Measurements from ENCODE around the gene KSR1.

Gene KSR1

DNA sequence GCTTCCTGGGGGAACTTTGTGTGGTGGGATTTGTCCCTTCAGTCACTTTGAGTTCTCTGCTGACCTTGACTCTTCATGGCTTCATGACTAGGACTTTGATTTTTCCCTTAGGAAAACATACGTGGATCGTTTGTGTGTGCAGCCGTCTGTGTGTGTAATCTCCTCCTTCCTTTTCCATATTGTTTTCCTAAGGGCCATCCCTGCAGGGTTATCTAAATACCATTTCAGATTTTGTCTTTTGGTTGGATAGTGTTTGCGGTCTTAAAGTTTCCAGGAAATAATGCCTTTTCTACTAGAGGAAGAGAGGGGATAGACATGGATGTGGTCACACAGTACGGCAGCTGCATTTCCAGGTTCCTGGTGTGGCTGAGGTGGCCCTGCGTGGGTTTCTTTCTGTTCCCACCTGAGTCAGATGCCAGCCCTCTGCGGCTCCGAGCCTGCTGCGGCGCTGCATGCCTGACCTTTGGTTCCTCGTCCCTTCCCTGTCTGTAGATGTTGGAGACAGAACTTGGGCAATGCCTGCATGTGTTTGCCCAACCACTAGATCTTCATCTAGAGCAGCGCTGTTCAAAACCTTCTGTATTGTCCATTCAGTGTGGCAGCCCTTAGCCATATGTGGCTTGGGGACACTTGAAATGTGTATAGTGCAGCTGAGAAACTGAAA, 102.7 kb downstream of the KSR1 start:
- Histone ChIP-seq H3K9me3 (ENCODE audit: control insufficient read depth, insufficient read depth, low read length) (no peaks in the 10 kb centered on the region), H3K36me3 (ENCODE audit: control insufficient read depth, insufficient read depth, low read length) (peaks cover 9% of the 10 kb centered on the region), H3K27ac (ENCODE audit: low read depth, low read length) (no peak overlapping the region), H3K4me3 (ENCODE audit: low read depth, low read length) (no peak overlapping the region), H3K4me1 (ENCODE audit: control insufficient read depth, insufficient read depth, low read length) (peaks cover 13% of the 10 kb centered on the region), H3K27me3 (ENCODE audit: control insufficient read depth, insufficient read depth, low read length) (no peaks in the 10 kb centered on the region), H3K9ac (ENCODE audit: low read depth, low read length) (no peak overlapping the region)

DNA sequence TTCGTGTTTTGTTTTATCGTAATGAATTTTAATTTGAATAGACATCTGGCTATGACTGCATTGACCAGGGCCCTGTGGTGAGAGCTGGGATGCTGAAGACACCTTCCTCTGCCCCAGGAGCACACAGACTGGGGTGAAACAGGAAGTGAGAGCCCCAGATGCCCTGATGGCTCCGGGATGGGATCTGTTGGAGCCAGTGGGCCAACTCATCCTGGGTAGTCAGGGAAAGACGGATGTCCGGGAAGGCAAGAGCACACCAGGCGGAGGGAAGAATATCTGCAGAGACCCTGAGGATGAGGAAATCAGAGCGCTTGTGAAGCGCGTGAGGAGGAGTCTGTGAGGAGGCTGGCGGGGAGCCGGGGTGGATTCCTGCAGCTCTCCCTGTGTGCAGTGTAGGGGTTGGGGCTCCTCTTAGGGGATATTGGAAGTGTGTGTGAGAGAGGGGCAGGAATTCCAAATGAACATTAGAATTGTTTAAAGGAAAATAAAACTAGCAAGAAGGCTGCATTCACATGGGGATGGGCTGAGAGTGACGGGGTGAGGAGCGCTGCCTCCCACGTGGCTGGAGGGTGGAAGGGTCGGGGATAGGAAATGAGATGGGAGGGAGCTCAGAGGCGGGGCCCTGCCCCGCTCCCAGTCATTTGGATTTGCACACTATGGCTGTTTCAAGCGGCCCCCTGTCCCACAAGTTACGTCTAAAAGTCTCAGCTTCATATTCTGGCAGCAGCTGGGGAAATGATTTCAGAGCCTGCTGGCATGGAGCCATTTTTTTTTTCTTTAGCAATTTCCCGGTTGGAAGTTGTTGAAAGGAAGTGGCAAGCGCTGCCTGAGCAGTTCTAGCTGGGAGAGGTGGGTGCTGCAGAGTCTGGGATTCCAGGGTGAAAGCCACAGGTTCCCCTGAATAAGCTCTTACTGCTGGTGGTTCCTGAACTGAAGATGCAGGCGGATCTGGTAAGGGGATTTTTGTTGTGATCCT, 103.5 kb downstream of the KSR1 start:
- Histone ChIP-seq H3K4me3 (ENCODE audit: low read depth, low read length) (no peak overlapping the region), H3K9me3 (ENCODE audit: control insufficient read depth, insufficient read depth, low read length) (no peaks in the 10 kb centered on the region), H3K27me3 (ENCODE audit: control insufficient read depth, insufficient read depth, low read length) (no peaks in the 10 kb centered on the region), H3K36me3 (ENCODE audit: control insufficient read depth, insufficient read depth, low read length) (peaks cover 11% of the 10 kb centered on the region), H3K9ac (ENCODE audit: low read depth, low read length) (no peak overlapping the region), H3K27ac (ENCODE audit: low read depth, low read length) (no peak overlapping the region), H3K4me1 (ENCODE audit: control insufficient read depth, insufficient read depth, low read length) (peaks cover 13% of the 10 kb centered on the region)

DNA sequence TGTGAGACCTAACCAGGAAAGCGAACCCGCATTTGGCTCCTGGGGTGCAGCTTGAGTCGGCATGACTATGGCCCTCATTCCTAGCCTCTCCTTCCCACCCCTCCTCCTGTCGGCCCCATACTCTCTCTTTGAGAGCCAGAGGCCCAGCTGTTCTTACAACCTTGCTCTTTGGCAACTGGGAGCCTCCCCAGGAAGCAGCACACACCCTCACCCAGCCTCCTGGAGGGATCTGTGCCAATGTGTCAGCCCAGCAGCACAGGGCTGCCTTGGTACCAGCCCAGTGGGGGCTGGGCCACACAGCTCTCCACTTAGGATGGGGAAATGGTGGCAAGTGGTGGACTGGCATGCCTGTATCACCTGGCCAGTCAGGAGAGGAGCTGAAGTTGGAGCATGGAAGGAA, 104.4 kb downstream of the KSR1 start:
- H3K9ac ChIP-seq (ENCODE audit: low read depth, low read length), result no peak overlapping the region
- H3K4me1 ChIP-seq (ENCODE audit: control insufficient read depth, insufficient read depth, low read length), result peaks cover 13% of the 10 kb centered on the region

DNA sequence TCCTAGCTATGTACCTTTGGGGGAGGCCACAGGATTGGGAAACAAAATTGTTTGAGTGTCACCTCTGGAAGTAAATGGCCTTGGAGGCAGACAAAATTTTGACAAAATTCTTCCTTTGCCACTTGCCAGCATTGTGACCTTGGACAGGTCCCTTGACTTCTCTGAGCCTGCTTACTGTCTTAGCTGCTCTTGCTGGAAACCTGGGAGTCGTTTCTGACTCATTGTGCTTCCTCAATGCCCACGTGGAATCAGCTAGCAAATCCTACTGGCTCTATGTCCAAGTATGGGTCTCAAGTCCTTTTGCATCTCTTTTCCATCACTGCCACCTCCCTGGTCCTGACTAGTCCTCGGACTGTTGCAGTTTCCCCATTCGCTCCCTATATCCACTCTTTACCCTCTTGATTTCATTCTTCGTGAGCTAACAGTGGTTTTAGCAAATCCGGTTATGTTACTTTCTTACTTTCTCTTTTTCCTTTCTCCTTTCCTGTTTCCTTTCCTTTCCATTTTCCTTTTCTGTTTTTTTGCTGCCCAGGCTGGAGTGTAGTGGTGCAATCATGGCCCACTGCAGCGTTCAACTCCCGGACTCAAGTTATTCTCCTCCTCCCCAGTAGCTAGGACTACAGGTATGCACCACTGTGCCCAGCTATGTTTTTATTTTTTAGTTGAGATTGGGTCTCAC, 106.7 kb downstream of the KSR1 start:
- H3K27me3 ChIP-seq (ENCODE audit: control insufficient read depth, insufficient read depth, low read length), result no peaks in the 10 kb centered on the region
- peaks cover 13% of the 10 kb centered on the region for H3K4me1 ChIP-seq (ENCODE audit: control insufficient read depth, insufficient read depth, low read length)
- peaks cover 11% of the 10 kb centered on the region for H3K36me3 ChIP-seq (ENCODE audit: control insufficient read depth, insufficient read depth, low read length)
- no peak overlapping the region for H3K27ac ChIP-seq (ENCODE audit: low read depth, low read length)
- no peak overlapping the region for H3K4me3 ChIP-seq (ENCODE audit: low read depth, low read length)
- H3K9me3 ChIP-seq (ENCODE audit: control insufficient read depth, insufficient read depth, low read length), result no peaks in the 10 kb centered on the region
- no peak overlapping the region for H3K9ac ChIP-seq (ENCODE audit: low read depth, low read length)

More for the DNA sequence above, 104.4 kb downstream of the KSR1 start:
- no peak overlapping the region for H3K27ac ChIP-seq (ENCODE audit: low read depth, low read length)
- H3K9me3 ChIP-seq (ENCODE audit: control insufficient read depth, insufficient read depth, low read length), result no peaks in the 10 kb centered on the region
- no peak overlapping the region for H3K4me3 ChIP-seq (ENCODE audit: low read depth, low read length)
- no peaks in the 10 kb centered on the region for H3K27me3 ChIP-seq (ENCODE audit: control insufficient read depth, insufficient read depth, low read length)
- peaks cover 11% of the 10 kb centered on the region for H3K36me3 ChIP-seq (ENCODE audit: control insufficient read depth, insufficient read depth, low read length)

DNA sequence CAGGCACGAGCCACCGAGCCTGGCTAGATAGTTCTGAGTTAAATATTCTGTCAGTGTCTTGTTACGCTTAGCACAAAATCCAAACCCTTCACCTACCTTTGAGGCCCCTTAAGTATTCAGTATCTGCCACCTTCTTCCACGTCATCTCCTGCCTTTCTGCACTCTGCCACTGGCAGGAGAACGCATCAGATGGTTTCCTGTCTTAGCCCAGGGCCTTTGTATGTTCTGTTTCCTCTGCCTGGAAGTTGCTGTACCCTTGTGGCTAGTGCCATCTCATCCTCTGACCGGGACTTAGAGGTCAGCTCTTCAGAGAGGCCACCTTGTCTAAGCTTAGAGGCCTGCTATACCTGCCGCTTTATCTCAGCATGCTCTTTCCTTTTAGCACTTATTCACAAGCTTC, 107.3 kb downstream of the KSR1 start:
- H3K9ac ChIP-seq (ENCODE audit: low read depth, low read length), result no peak overlapping the region
- H3K4me1 ChIP-seq (ENCODE audit: control insufficient read depth, insufficient read depth, low read length), result peaks cover 13% of the 10 kb centered on the region
- H3K36me3 ChIP-seq (ENCODE audit: control insufficient read depth, insufficient read depth, low read length), result peaks cover 7% of the 10 kb centered on the region
- H3K27me3 ChIP-seq (ENCODE audit: control insufficient read depth, insufficient read depth, low read length), result no peaks in the 10 kb centered on the region
- no peak overlapping the region for H3K4me3 ChIP-seq (ENCODE audit: low read depth, low read length)
- H3K27ac ChIP-seq (ENCODE audit: low read depth, low read length), result no peak overlapping the region
- H3K9me3 ChIP-seq (ENCODE audit: control insufficient read depth, insufficient read depth, low read length), result no peaks in the 10 kb centered on the region

DNA sequence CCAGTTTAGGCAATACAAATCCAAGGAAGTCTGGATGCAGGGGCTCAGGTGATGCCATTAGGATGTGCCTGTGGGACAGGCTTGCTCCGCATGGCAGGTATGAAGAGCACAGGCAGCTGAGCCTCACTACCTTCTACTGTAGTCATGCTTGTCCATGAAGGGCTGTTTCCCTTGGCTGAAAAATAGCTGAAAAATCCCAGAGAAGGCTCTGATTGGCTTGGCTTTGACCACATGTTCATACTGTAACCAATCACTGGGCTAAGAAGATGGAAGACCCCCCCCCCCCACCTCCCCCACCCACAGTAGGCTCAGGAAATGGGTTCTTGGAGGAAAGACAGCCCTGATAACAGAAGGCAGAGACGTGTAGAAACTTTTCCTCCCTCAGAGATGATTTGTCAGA, 108.2 kb downstream of the KSR1 start:
- H3K9me3 ChIP-seq (ENCODE audit: control insufficient read depth, insufficient read depth, low read length), result no peaks in the 10 kb centered on the region
- H3K9ac ChIP-seq (ENCODE audit: low read depth, low read length), result no peak overlapping the region
- no peak overlapping the region for H3K4me3 ChIP-seq (ENCODE audit: low read depth, low read length)
- H3K27me3 ChIP-seq (ENCODE audit: control insufficient read depth, insufficient read depth, low read length), result no peaks in the 10 kb centered on the region
- no peak overlapping the region for H3K27ac ChIP-seq (ENCODE audit: low read depth, low read length)
- peaks cover 4% of the 10 kb centered on the region for H3K36me3 ChIP-seq (ENCODE audit: control insufficient read depth, insufficient read depth, low read length)
- H3K4me1 ChIP-seq (ENCODE audit: control insufficient read depth, insufficient read depth, low read length), result peaks cover 15% of the 10 kb centered on the region

DNA sequence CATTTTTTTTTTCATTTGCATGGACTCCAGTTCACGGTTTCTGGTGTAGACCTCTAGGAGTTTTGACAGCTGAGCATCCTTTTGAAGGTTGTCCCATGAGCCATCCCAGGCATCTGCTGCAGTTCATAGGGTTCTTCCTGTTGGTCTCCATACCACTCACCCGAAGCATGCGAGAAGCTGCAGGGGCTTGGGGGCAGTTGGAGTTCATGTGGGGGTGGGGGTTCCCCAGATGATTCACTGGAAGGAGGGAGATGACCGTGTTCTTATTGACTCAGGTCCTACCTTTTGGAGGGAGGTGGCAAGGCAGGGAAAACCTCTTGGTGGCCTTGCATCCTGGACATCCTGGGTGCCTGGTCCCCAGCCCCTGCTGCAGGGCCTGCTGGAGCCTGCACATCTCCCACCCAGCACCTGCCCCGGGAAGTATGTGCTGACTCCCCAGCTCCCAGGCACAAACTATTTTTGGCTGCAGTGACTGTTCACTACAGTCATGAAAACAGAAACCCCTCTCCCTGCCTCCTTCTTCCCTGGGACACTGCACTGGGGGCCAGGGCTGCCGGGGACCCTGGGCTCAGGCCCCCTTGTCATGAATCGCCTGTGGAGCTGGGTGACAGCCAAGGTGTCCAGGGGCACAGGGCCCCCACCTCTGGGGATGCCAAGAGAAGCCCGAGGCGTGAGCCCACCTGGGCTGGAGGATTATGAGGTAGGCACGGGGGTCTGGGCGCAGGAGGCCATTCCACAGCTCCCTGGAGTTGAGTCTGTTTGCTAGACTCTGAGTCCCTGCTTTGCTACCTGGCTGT, 109.8 kb downstream of the KSR1 start:
- Histone ChIP-seq H3K9me3 (ENCODE audit: control insufficient read depth, insufficient read depth, low read length) (no peaks in the 10 kb centered on the region), H3K9ac (ENCODE audit: low read depth, low read length) (no peak overlapping the region), H3K36me3 (ENCODE audit: control insufficient read depth, insufficient read depth, low read length) (peaks cover 2% of the 10 kb centered on the region), H3K4me1 (ENCODE audit: control insufficient read depth, insufficient read depth, low read length) (peaks cover 7% of the 10 kb centered on the region), H3K27me3 (ENCODE audit: control insufficient read depth, insufficient read depth, low read length) (no peaks in the 10 kb centered on the region), H3K27ac (ENCODE audit: low read depth, low read length) (no peak overlapping the region), H3K4me3 (ENCODE audit: low read depth, low read length) (no peak overlapping the region)

DNA sequence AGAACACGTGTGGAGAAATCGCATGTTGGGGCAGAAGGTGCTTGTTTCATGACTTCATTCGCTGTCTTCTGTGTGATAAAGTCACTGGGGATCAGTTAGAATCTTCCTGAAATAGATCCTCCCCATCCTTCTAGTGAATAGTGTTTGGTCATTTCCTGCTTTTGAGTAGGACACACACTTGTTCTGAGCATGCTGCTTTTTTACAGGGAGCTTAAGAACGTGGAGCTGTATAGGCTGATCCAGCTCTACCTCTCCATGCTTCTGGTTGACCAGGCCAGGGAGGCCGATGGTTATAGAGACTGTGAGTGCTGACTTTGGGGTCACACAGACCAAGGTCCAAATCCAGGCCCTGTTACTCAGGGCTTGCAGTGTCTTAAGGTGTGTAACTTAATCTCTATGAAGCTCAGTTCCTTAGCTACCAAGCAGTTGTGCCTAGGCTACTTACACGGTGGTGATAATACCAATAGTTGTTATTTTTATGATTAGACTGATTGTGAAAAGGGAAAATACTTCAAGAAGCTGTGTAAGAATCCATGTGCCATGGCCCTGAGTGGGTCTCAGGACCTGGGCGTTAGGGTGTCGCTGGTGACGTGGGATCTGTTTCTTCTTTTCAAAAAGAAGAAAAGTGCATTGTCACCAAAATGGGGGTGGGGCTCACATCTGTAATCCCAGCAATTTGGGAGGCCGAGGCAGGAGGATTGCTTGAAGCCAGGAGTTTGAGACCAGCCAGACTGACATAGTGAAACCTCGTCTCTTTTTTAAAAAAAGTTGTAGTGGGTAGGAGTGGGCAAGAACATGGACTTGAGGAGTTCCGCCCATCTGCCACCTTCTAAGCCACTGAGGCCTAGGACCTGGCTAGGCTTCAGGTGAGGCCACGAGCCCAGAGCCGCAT, 110.7 kb downstream of the KSR1 start:
- H3K9ac ChIP-seq (ENCODE audit: low read depth, low read length), result no peak overlapping the region
- H3K4me1 ChIP-seq (ENCODE audit: control insufficient read depth, insufficient read depth, low read length), result peaks cover 7% of the 10 kb centered on the region
- no peak overlapping the region for H3K27ac ChIP-seq (ENCODE audit: low read depth, low read length)
- no peaks in the 10 kb centered on the region for H3K9me3 ChIP-seq (ENCODE audit: control insufficient read depth, insufficient read depth, low read length)
- no peak overlapping the region for H3K4me3 ChIP-seq (ENCODE audit: low read depth, low read length)
- no peaks in the 10 kb centered on the region for H3K27me3 ChIP-seq (ENCODE audit: control insufficient read depth, insufficient read depth, low read length)
- peaks cover 2% of the 10 kb centered on the region; the same call in 1 of the 2 replicates for H3K36me3 ChIP-seq (ENCODE audit: control insufficient read depth, insufficient read depth, low read length)

DNA sequence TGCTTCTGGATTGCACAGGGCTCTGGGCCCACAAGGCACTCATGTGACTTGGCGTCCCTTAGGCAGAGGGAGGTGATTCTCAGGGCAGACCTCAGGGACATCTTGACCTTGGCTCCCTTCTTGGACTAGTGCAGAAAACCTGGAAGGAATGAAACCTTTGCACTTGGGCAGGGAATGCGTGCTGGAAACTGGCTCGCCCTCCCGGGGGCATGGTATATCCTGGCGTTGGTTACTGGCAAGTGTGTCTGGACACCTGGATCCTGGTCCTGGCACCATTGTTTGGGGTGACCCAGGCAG, 111.3 kb downstream of the KSR1 start:
- H3K9ac ChIP-seq (ENCODE audit: low read depth, low read length), result no peak overlapping the region
- no peak overlapping the region for H3K27ac ChIP-seq (ENCODE audit: low read depth, low read length)
- H3K4me1 ChIP-seq (ENCODE audit: control insufficient read depth, insufficient read depth, low read length), result peaks cover 9% of the 10 kb centered on the region
- H3K4me3 ChIP-seq (ENCODE audit: low read depth, low read length), result no peak overlapping the region
- peaks cover 2% of the 10 kb centered on the region; the same call in 1 of the 2 replicates for H3K36me3 ChIP-seq (ENCODE audit: control insufficient read depth, insufficient read depth, low read length)
- H3K9me3 ChIP-seq (ENCODE audit: control insufficient read depth, insufficient read depth, low read length), result no peaks in the 10 kb centered on the region
- H3K27me3 ChIP-seq (ENCODE audit: control insufficient read depth, insufficient read depth, low read length), result no peaks in the 10 kb centered on the region

DNA sequence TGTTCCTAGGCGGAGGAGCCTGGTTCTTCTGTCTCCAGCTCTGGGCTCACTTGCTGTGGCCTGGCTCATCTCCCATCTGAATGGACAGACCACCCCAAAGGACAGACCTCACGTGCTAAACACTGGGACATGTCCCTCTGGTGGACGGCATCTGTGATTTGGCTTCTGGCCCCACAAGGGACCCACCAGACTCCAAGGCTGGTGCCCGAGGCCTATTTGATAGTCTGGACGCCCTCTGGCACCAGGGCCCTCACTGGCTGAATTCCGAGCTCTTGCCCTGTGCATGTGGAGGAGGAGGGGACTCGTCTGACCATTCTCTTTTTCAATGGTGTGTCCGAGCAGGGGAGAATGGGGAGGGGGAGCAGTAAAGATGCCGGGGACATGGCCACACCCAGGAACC, 112.0 kb downstream of the KSR1 start:
- Histone ChIP-seq H3K4me3 (ENCODE audit: low read depth, low read length) (no peak overlapping the region), H3K4me1 (ENCODE audit: control insufficient read depth, insufficient read depth, low read length) (peaks cover 17% of the 10 kb centered on the region), H3K27ac (ENCODE audit: low read depth, low read length) (no peak overlapping the region)

More for the DNA sequence above, 112.0 kb downstream of the KSR1 start:
- peaks cover 2% of the 10 kb centered on the region; the same call in 1 of the 2 replicates for H3K36me3 ChIP-seq (ENCODE audit: control insufficient read depth, insufficient read depth, low read length)
- no peaks in the 10 kb centered on the region for H3K9me3 ChIP-seq (ENCODE audit: control insufficient read depth, insufficient read depth, low read length)
- no peaks in the 10 kb centered on the region for H3K27me3 ChIP-seq (ENCODE audit: control insufficient read depth, insufficient read depth, low read length)
- H3K9ac ChIP-seq (ENCODE audit: low read depth, low read length), result no peak overlapping the region

Measured in HUES48 (cell line).